Right ventricle myocardium inferior (tissue), 1 donor: Measurements from ENCODE around the gene HS3ST3B1. TPM values are rescaled to one million over a fixed set of nuclear protein-coding genes. Genes with fewer than 3 reads are reported as not detected.

Experiments
- ATAC-seq: fragments of 200-7000 bp; cut with Tn5 transposase; one replicate; pipeline ENCODE4 v1.9.1; 2020; ENCODE audit warnings: mild to moderate bottlenecking, moderate library complexity
- DNase-seq: peaks from one replicate; pipeline ENCODE4 v3.0.0; 2021; ENCODE audit errors: missing footprints
- intact Hi-C: fragments of 100-400 bp; cut with DNase I; formaldehyde crosslinking; loops from one replicate; pipeline ENCODE4 v1.11.0; 2022
- total RNA-seq: library from RNA; stranded (reverse); fragmentation: NEBNext Ultra II Directional; extraction: Animal tissue kit (Norgen Biotek cat#: 25700); gene quantifications from one replicate; pipeline ENCODE4 v1.2.1, GENCODE V29; 2021
- donor health status: DM: no; HTN: yes; CAD: no; lungs with severe emphysema.

HS3ST3B1 gene
- total RNA-seq, 1 donor from 2014 or later = 1.5 TPM

DNA sequence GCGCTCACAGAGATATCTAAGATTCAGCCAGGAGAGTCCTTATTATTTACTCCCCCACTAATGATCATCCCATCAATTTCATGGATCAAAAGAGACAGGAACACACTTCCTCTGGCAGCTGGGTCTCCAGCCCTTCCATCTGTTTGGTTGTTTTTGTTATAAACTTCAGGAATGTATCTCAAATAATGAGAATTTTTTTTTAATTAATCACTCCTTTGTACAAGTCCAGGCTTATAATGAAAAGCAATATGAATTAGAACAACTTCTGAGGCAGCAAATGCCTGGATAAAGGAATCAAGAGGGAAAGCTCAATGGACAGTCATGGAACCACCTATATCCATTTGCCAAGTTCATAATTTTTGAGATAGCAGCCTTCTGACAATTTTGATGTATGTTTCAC is 73.4 kb downstream of the HS3ST3B1 start:
- intact Hi-C loops = no loop called here
- ATAC-seq (no peak), DNase-seq (no peak)

GRCh38 chr17:14376666-14377065 is 75.8 kb downstream of the HS3ST3B1 start:
- ATAC-seq (no peak), DNase-seq (no peak)
- intact Hi-C loops = no loop called here

DNA sequence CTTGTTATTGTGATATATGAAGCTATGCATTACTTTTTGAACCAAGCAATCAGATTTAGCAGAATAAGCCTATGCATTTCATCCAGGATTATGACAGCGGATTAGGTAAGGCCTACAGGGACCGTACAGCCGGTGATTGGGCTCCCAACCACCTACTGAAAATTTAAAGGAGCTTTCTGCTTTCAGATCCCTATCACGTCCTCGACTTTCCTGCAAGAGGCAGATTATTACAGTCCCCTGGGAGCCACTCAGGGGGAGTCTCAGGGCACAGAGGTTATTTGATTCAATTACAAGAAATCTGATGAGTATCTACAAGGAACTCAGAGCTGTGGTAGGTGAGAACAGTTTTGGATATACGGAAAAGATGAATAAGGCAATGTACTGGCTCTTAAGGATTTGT is 80.7 kb downstream of the HS3ST3B1 start:
- DNase-seq (no peak), ATAC-seq (no peak)
- intact Hi-C loops = no loop called here

- intact Hi-C loops = no loop called here
- DNase-seq (no peak), ATAC-seq (no peak)
These were observed 86.2 kb downstream of the HS3ST3B1 start for GRCh38 chr17:14387036-14387435.

DNA sequence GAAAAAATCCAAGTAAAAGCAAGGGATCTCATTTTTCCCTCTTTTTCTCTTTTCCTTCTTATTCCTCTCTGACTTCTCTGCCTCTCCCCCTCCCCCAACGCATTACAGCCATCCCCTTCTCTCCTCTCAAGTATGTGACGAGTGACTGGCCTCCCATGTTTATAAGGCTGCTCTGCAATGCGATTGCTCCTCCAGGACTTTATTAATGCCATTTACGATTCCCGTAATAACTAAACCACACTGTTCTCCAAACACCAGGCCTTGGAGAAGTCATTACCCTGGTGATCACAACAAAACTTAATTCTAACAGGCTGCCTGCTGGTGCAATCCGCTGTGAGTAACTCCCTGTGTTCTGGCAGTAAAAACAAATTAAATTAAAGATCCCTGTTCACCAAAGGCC is 88.8 kb downstream of the HS3ST3B1 start:
- no peak for DNase-seq
- intact Hi-C loops = no loop called here
- ATAC-seq = no peak

- DNase-seq = no peak
- intact Hi-C loops = no loop called here
- ATAC-seq = no peak
These were observed 92.8 kb downstream of the HS3ST3B1 start for GRCh38 chr17:14393723-14394122.

- intact Hi-C loops = no loop called here
- DNase-seq (no peak), ATAC-seq (no peak)
These were observed 94.4 kb downstream of the HS3ST3B1 start for GRCh38 chr17:14395255-14395654.

DNA sequence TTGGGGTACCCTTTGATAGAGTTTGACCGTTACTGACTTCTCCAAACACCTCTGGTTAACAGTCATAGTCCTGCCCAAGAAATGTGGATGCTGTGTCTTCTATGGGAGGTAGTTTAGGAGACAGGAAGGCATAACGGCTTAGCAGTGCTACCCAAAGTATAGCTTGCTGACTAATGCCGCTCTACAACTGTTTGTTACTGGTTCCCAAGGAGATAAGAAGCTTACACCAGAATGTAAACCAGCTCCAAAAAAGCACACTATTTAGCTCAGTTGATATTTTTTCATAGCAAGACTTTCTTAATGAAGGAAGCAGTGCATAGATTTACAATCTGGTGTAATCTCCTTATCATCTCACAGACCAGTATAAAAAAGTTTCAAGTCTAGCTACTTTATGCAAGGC is 95.7 kb downstream of the HS3ST3B1 start:
- no peak for ATAC-seq
- no peak for DNase-seq
- intact Hi-C loops = no loop called here

- intact Hi-C loops = no loop called here
- DNase-seq = no peak
- no peak for ATAC-seq
These were observed 97.9 kb downstream of the HS3ST3B1 start for GRCh38 chr17:14398766-14399165.

Other genes with a start within 250 kb of the HS3ST3B1 start
- 43.8 TPM for gene COX10, start 231.6 kb upstream of the HS3ST3B1 start, total RNA-seq
- not detected for gene CDRT15, start 64.2 kb upstream of the HS3ST3B1 start, total RNA-seq